ENCODE data around the gene SRC.

Gene SRC

DNA sequence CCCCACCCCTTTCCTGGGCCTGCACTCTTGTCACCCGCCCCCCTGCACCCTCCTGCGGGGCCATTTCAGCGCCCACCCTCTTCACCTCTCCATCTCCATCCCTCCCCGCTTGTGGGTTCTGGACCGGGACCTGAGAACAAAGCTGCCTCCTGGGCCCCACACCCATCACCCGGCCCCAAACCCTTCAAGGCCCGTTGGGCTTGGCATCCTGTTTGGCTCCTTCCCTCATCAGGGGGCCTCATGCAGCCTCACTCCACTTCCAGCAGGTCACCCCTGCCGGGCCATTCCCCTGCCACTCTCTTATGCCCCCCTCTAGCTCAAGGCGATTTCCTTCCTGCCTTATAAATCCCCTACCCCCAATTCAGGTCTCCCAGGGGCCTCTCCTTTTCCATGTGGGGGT is 67.4 kb downstream of the SRC start:
- DNase-seq (ENCODE audit: low spot score) = no peak

DNA sequence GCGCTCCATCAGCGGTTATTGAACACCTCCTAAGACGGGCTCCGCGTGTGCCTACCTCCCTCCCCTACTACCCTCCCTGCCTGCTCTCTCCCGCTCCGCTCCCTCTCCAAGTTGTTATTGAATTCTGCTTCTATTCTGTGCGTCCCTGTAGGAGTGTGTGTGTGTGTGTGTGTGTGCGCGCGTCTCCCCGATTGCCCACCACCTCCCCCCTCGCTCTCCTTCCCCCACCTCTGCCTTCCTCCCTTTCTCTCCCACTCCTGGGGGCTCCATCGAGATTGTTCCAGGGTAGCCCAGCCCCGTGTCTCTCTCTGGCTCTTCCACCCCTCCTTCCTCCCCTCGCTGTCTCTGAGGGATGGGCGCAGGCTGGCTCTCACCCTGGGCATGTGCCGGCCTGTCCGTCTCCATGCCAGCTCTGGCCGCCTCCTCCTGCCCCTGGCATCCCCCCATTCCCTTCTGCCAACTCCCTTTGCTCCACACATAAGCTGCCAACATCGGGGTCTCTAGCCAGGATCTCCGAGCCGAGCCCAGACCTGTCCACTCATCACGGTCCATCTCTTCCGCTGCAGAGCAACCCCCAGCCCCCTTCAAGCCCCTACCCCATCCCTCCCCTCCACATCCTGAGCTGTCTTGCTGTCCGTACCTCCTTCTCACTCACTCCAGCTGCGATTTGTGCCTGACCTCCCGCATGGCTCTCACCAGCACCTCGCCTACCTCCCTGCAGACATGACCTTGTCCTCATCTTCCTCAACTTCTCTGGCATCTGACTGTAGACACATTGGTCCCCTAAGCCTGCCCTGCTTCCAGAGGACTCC is 68.5 kb downstream of the SRC start:
- no peak for DNase-seq (ENCODE audit: low spot score)

DNA sequence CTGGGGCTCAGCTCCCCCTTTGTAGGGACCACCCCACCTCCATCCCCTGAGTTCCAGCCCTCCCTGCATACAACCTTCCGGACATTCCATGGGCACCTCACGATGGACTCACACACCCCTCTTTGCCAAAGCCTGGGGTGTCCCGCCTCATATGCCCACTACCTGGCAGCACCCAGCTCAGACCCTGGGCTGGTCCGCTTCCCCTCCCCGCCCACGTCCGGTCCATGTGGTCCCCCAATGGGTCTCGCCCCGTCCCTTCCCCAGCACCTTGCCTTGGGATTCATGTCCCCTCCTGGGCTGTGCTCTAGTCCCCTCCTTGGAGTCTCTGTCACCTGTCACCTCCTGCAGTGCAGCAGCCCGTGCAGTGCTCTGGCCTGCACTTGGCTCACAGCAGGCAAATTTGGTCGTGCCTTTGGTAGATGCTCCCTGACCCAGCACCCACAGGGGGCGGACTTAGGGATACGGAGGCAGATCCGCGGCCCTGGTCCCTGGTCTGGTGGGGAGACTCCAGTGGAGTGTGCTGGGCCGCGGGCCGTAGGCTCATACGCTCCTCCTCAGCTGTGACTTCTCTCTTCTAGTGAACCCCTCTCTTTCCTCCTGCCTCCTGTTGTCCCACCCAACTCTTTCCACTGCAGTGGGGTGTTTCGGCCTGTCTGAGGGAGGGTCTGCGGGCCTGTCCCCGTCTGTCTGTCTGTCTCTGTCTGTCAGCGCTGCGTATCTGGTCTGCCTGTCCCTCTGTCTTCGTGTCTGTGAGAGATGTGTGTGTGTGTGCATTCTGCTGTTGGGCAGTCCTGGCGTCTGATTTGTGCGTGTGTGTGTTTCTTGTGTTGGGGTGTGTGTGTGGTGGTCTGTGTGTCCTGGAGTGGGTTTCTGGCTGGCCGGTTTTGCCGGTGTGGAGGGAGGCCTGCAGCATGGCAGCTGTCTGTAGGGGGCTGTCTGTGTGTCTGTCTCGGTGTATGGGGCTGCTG is 69.5 kb downstream of the SRC start:
- no peak for DNase-seq (ENCODE audit: low spot score)

DNA sequence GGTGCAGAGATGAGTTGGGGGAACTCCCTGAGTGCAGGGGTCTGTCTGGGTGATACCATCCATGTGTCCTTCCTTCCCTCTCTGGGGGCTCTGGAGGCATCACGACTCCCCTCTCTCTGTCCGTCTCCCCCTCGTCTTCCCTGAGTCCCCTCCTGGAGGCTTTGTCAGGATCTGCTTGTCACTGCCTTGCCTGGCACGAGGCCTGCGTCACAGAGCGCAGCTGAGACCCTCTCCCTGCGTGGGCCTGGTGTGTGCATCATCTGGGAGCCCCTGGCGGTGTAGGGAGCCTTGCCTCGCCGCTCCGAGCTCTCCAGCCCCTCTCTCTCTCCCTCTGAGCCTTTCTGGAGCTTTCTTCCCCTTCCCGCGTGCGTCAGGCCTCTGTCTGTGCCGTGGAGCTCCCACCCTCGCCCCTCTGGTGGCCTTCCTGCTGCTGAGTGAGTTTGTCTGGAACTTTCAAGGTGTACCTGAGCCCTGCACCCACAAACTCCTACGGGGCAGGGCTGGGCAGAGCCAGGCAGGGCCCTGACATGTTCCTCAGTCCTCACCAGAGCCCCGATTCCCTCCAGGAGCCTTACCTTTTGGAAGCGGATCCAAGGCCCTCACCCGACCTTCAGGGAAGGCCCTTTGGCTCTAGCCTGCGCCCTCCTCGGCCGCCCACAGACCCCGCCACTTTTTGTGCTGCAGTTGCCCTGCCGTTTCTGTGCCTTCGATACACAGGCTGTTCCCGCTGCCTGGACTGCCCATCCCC is 70.3 kb downstream of the SRC start:
- no peak for DNase-seq (ENCODE audit: low spot score)

DNA sequence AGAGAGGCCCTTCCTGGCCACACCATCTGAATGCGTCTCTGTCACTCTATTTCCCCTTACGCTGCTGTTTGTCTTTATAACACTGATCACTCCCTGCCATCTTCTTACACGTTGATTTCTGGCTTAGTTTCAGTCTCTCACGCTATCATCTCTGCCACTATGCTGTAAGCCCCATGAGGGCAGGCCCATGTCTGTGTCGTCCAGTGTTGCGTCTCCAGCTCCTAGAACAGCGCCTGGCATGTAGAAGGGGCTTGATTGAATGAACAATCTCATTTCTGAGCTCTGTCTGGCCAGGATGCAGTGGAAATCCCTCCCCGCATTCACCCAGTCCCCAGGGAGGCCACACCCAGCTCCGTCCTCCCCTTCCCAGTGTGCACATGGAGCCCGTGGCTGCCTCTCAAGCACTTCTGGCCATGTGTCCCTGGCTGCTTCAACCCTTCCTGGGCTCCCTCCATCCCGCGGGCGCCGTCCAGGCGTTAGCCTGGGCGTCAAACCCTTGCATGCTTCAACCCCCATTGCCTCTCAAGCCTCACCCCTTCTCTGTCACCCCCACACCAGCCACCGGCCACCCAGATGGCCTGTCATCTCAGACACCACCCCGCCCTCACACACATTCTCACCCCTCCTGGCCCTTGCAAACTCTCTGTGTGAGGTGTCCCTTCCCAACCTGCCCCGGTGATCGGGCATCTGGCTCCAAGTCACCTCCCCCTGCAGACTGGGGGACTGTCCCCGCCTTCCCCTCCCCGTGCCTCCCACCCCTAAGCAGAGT is 71.1 kb downstream of the SRC start:
- no peak for DNase-seq (ENCODE audit: low spot score)

DNA sequence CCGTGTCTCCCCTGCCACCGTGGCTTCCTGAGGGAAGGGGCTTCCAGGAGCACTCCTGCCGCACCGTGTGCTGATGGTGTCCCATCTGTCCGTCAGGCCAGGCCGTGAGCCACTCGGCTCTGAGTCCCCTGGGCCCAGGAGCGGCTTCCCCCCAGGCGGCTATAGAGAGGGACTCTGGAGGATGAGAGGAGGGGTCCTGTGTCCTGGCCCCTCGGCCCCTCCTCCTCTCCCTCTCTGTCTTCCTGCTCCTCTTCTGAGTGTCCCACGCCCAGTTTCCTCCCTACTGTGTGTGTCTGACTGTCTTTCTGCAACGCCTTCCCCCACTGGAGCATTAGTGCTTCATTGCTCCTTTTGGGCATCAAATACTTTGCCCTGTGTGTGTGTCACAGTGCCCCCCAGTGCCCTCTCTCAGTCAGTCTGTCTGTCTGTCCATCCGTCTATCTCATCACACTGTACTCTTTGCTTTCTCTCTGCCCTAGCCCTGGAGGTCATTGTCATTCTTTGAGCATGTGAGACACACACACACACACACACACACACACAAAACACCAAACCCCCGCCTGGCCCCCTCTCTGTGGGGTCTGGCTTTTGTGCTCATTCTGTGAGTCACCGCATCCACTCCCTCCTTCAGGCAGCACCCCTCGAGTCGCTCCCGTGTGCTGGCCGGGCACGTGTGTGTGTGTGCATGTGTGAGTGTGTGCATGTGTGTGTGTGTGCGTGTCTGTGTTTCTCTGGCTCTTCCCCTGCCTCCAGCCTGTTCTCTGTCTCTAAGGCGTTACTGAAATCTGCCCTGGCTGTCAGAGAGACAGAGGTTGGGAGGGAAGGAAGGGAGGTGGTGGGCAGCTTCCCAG is 71.9 kb downstream of the SRC start:
- no peak for DNase-seq (ENCODE audit: low spot score)

DNA sequence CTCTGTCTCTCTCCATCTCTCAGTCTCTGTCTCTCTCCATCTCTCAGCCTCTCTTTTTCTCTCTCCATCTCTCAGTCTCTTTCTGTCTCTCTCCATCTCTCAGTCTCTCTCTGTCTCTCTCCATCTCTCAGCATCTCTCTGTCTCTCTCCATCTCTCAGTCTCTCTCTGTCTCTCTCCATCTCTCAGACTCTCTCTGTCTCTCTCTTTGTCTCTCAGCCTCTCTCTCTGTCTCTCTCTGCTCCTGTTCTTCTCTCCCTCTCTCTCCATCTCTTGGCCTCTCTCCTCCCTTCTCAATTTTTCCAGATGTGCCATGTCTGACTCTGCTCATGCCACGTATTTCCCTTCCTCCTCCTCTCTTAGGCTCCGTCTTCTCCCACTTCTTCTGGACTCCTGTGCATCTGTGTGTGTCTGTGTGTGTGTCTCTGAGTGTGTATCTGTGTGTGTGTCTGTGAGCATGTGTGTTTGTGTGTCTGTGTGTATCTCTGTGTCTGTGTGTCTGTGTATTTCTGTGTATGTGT is 72.7 kb downstream of the SRC start:
- no peak for DNase-seq (ENCODE audit: low spot score)

DNA sequence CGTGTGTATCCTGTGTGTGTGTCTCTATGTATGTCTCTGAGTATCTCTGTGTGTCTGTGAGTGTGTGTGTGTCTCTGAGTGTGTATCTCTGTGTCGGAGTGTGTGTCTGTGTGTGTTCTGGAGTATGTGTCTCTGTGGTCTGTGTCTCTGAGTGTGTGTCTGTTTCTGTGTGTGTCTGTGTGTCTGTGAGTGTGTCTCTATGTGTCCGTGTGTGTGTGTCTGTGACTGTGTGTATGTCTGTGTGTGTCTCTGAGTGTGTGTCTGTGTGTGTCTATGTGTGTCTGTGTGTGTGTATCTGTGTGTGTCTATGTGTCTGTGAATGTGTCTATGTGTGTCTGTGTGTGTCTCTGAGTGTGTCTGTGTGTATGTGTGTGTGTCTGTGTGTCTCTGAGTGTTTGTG is 73.4 kb downstream of the SRC start:
- no peak for DNase-seq (ENCODE audit: low spot score)

DNA sequence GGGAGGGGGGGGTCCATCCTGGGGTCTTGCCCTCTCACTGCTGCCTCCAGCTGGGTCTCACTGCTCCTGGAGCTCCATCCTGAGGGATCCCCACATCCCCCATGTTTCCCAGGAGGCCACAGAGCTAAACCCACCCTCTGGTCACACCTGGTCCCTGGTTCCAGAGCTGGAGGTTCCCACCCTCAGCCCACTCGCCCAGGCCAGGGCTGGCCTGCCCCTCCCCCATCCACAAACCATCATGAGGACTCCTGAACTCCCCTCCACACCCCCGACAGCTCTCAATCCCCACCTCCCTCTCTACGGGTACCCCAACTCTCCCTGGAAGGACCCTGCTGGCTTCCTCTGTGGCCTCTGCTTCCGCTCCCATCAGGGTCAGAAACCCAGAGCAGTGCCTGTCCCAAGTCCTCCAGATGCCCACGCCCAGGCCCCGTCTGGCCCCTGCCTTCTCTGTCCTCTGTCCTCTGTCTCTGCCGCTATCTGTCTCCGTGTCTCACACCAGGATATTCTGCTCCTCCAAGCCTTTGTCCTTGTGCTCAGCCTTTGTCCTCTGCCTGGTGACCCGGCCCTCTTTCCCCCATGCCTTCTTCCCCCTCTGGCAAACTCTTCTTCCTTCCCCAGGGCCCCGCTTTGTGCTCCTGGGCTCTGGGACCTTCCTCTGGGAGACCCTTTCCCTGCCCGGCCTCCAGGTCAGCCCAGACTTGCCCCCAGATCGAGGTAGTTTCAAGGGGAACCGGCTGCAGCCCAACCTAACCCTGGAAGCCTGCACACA is 74.0 kb downstream of the SRC start:
- DNase-seq (ENCODE audit: low spot score) = no peak

DNA sequence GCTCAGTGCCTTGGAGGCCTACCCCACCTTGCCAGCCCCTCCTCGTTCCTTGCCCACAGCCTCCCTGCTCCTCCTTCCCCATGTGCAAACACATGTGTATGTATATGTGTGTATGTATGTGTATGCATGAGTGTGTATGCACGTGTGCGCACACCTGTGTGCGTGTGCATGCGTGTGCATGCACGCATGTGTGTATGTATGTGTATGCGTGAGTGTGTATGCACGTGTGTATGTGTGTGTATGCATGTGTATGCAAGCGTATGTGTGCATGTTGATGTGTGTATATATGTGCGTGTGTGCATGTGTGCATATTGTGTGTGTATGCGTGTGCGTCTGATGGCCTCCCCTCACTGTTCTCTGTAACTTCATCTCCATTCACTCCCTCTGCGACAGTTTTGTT is 74.7 kb downstream of the SRC start:
- DNase-seq (ENCODE audit: low spot score) = no peak

DNA sequence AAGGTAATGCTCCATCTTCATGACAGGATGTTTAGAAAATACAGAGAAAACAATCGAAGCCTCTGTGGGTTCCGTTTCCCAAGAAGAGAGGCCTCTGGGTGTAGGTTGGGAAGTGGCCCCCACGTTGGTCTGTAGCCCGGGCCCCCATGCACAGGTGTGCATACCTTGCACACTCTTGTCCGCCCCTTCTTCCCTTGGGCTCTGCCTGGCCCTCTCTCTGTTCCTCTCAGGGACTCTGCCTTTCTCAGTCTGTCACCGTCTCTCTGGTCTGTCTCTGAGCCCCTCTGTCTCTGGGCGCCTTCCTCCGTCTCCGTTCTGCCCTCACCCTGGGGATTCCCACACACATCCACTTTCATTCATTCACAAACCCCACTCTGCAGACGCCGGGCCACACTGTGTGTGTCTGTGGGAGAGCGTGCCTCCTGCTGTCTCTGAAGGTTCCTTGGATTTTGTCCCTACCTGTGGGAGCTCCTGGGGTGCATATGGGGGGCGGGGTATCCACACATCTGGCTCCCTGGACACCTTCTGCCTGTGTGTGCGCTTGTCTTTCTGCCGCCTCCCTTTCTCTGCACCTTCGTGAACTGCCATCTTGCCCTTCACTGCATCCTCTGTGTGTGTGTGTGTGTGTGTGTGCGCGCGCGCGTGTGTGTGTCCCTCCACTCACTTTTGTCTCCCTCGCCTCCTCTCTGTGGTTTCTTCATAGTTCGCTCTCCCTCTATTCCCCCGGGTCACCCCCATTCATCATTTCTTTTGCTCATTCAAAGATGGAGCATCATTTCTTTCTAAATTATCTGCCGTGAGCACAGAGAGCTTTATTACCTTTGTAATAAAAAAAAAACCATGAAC is 75.3 kb downstream of the SRC start:
- no peak for DNase-seq (ENCODE audit: low spot score)

DNA sequence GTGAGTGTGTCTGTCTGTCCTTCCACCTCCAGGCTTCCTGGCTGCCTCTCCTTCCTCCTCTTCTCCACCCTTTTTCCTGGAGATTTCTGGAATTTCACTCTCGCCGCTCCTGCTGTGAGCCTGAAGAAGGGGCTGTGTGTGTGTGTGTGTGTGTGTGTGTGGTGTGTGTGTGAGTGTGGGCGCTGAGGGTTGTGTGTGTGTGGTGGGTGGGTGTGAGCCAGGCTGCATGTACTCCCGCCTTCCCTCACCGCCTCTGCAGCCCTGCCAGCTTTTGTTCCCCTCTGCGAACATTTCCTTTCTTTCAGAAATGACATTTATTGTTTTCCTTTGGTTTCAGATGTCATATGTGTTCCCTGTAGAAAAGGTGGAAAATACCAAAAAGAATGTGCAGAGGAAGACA is 76.0 kb downstream of the SRC start:
- no peak for DNase-seq (ENCODE audit: low spot score)

DNA sequence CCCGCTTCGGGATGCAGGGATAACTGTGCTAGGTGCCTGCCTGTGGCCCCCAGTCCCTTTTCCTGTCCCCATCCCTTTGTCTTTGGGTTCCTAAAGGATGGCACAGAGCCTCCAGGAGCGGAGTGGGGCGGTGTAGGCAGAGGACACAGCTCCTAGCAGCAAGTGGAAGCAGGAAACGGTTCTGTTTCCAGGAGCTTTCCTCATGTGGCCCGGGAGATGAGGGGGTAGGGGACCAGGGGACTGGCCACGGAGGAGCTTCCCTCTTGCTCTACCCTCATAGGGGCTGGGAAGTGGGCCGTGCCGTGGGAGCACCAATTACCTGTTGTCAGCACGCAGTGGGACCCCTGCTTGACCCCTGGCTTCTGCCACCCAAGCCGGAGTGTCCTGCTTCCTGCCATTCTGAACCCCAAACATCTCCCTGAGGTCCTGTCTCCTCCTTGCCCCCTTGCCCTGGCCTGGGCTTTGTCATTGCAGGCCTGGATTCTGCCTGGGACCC is 76.9 kb downstream of the SRC start:
- DNase-seq (ENCODE audit: low spot score) = no peak

DNA sequence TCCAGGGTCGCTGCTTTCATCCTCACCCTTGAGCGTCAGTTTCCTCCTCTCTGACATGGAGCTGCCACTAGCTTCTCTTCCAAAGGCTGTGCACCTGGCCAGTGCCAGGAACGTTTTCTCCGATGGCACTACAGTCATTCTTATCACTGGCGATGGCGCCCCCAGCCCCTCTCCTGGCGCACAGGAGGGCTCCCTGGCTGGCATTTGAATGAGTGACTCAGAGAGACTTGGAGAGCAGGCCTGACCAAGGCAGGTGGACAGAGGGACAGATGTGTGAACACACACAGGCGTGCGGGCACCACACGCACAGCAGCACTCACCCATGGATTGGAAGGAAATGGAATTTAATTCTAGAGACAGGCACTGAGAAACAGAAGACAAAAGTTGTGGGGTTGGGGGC is 77.6 kb downstream of the SRC start:
- DNase-seq (ENCODE audit: low spot score) = no peak

DNA sequence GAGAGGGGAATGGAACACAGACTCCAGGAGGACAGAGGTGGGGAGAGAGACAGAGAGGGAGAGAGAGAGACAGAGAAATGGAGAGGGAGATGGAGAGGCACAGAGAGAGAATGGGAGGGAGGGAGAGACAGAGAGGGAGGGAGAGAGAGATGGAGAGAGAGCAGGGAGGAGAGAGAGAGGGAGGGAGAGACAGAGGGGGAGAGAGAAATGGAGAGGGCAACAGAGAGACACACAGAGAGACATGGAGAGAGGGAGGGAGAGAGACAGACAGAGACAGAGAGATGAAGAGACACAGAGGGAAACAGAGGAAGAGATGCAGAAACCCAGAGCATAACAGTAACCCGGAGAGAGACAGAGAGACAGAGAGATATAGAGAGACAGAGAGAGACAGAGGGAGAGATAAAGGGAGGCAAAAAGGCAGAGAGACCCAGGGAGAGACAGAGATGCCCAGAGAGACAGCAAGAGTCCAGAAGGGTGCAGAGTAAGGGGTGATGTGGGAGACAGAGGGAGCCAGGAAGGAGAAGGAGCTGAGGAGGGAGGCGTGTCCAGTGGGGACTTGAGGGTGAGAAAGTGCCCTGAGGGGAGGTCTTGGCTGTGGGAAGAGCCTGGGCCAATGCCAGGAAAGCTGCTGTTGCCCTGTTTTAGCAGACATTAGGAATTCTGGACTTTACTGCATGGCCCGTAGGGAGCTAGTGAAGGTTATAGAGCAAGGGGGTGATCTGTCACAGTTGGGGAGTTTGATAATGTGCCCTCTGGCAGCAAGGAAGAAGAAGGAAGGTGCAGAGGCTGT is 78.3 kb downstream of the SRC start:
- no peak for DNase-seq (ENCODE audit: low spot score)

DNA sequence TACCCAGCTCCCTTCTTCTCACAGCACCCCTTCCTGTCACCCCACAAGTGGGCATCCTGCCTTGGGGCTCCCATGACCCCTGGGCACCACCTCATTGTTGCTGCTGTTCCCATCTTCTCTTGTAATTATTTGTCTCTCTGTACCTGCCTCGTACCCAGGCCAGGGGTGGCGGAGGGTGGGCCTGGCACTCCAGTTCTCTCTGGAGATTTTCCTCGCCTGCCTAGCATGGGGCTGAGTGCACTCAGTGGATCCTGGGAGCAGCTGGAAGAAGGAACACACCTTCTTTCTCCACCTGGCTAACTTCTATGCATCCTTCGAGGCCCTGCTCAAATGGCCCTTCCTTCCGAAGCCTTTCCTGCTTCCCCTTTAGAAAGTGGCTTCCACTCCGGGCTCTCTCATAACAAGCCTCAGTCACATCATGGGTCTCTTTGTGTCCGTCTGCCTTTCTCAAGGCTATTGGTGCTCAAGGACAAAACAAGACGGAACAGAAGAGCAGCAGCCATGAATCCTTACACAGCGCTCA is 79.2 kb downstream of the SRC start:
- no peak for DNase-seq (ENCODE audit: low spot score)

DNA sequence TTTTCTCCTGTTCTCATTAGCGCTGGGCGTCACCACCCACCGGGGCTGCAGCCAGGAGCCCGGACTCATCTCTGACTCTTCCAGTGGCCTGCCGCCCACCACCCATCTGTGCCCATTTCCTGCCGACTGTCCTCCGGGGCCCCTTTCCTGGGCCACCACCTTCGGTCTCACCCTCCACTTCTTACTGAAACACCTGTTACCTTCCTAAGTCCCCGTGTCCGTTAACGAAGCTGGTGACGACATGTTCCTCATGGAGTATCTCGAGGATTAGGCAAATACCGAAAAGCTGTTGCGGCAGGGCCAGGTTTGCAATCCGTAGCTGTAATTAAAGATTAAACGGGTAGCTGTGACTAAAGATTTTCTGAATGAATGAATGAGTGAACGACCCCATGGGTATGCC is 80.2 kb downstream of the SRC start:
- no peak for DNase-seq (ENCODE audit: low spot score)

DNA sequence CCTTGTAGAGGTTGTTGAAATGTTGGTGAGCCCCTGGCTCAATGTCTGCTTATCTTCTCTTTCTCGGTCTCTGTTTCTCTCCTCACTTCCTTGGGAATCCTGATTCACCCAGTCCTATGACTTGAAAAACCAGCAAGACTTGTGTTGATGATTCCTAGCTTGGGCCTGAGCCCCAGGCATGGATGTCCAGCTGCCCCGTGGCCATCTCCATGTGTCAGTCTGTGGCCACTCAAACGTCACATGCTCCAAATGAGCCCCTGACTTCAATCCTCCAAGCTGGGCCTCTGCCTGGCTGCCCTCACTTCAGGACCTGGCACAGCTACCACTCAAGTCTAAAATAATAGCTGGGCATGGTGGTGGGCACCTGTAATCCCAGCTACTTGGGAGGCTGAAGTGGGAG is 81.0 kb downstream of the SRC start:
- no peak for DNase-seq (ENCODE audit: low spot score)
